Tibial artery (tissue), 4 donors: ENCODE results near the gene UBE2B.

ENCODE experiments used
- DNase-seq, 2 donors: peaks; one replicate each; pipeline ENCODE4 v3.0.0-alpha.2; 2019
- H3K27ac ChIP-seq, 2 donors: fragments of 200-600 bp; sonication (generic) in 1 of 2; 1 replicate in 1 of 2; 2 replicates in 1 of 2; pipeline ENCODE4 v1.5.1; 2018 to 2019; ENCODE audit warnings: mild to moderate bottlenecking in 1 of 2
- H3K27me3 ChIP-seq, 2 donors: fragments of 200-600 bp; sonication (generic) in 1 of 2; one replicate each; pipeline versions ENCODE4 v1.5.1 to v1.6.0; 2016 to 2019
- H3K36me3 ChIP-seq, 3 donors: fragments of 200-600 bp; sonication (generic) in 2 of 3; one replicate each; pipeline ENCODE4 v1.5.1; 2016 to 2019; ENCODE audit warnings: mild to moderate bottlenecking in 2 of 3
- H3K4me1 ChIP-seq, 4 donors: fragments of 200-600 bp; sonication (generic) in 2 of 4; 1 replicate in 3 of 4; 2 replicates in 1 of 4; pipeline ENCODE4 v1.5.1; 2016 to 2019
- H3K4me3 ChIP-seq, 2 donors: fragments of 200-600 bp; sonication (generic) in 1 of 2; 1 replicate in 1 of 2; 2 replicates in 1 of 2; pipeline ENCODE4 v1.5.1; 2018 to 2019; ENCODE audit warnings: mild to moderate bottlenecking in 2 of 2
- H3K9me3 ChIP-seq, 3 donors: fragments of 200-600 bp; sonication (generic) in 1 of 3; one replicate each; pipeline ENCODE4 v1.5.1; 2016 to 2019
- intact Hi-C: fragments of 100-400 bp; cut with DNase I; formaldehyde crosslinking; loops from one replicate; pipeline ENCODE4 v1.15.0; 2023; ENCODE audit warnings: low total_unique reads
- TF ChIP-seq, protein P1 (sequence below), 2 experiments: fragments of 200-600 bp in 1 of 2; fragments of 450-650 bp in 1 of 2; IDR thresholded peaks; one replicate each; pipeline ENCODE4 v1.5.1; 2017 to 2019; ENCODE audit warnings: antibody characterized with exemption in 2 of 2, mild to moderate bottlenecking in 1 of 2, moderate library complexity in 1 of 2

UBE2B gene

DNA sequence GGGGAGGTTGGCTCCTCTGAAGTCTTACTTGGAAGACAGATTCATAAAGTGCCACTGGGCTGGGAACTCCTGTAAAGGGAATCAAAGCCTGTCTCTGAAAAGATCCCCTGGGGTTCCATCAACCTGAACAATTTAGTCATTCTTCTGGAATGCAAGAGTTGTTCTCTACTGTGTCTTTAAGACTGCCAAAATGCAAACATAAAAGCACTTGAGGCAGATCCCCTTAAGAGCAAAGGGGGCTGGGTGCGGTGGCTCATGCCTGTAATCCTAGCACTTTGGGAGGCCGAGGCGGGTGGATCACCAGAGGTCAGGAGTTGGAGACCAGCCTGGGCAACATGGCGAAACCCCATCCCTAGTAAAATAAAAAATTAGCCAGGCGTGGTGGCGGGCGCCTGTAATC lies 23.6 kb downstream of the UBE2B start:
- intact Hi-C loops: no loop called here
- DNase-seq: no peak
- TF ChIP-seq, protein P1, sequence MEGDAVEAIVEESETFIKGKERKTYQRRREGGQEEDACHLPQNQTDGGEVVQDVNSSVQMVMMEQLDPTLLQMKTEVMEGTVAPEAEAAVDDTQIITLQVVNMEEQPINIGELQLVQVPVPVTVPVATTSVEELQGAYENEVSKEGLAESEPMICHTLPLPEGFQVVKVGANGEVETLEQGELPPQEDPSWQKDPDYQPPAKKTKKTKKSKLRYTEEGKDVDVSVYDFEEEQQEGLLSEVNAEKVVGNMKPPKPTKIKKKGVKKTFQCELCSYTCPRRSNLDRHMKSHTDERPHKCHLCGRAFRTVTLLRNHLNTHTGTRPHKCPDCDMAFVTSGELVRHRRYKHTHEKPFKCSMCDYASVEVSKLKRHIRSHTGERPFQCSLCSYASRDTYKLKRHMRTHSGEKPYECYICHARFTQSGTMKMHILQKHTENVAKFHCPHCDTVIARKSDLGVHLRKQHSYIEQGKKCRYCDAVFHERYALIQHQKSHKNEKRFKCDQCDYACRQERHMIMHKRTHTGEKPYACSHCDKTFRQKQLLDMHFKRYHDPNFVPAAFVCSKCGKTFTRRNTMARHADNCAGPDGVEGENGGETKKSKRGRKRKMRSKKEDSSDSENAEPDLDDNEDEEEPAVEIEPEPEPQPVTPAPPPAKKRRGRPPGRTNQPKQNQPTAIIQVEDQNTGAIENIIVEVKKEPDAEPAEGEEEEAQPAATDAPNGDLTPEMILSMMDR (IDR thresholded peaks at IDR 0.05): no peak
- Histone ChIP-seq H3K9me3 (no peaks in the 10 kb centered on the region), H3K4me3 (no peak overlapping the region), H3K36me3 (peaks cover 55 to 96% (median 80%) of the 10 kb centered on the region in 3 donors), H3K27ac (no peak overlapping the region), H3K27me3 (no peaks in the 10 kb centered on the region), H3K4me1 (no peaks in the 10 kb centered on the region)

DNA sequence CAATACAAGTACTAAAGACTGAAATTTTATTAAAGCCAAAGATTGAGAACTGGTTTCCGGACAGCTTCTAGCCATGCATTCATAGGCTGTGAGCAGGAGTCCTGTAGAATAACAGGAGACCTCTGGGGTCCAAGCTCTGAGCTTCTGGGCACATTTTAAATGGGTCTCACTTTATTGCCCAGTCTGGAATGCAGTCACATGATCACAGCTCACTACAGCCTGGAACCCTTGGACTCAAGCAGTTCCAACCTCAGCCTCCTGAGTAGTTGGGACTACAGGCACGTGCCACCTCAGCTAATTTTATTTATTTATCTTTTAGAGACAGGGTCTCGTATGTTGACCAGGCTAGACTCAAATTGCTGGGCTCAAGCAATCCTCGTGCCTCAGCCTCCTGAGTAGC lies 24.9 kb downstream of the UBE2B start:
- no peaks in the 10 kb centered on the region for H3K4me1 ChIP-seq
- H3K4me3 ChIP-seq: no peak overlapping the region
- H3K36me3 ChIP-seq: peaks cover 44 to 89% (median 66%) of the 10 kb centered on the region in 3 donors
- intact Hi-C loops: no loop called here
- TF ChIP-seq, protein P1 (IDR thresholded peaks at IDR 0.05): no peak
- H3K27ac ChIP-seq: no peak overlapping the region
- H3K27me3 ChIP-seq: no peaks in the 10 kb centered on the region
- no peak for DNase-seq
- no peaks in the 10 kb centered on the region for H3K9me3 ChIP-seq

DNA sequence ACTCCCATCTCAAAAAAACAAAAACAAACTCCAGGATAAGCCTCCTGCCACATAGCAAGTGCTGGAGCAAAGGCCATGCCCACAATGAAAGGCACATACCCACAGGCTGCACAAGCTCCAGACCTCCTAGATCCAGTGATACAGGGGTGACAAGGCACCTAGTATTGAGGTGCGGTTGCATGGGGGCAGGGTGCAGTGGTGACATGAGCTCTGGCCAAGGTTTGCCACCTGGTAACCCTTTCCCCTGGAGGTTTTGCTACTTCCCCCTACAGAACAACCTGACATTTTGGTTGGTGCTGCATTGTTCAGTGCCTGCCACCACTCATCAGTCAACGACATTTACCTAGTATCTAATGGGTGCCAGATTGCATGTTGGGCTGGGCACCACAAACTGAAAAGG lies 25.8 kb downstream of the UBE2B start:
- Histone ChIP-seq H3K27me3 (no peaks in the 10 kb centered on the region), H3K27ac (no peak overlapping the region), H3K4me3 (no peak overlapping the region), H3K36me3 (peaks cover 45 to 89% (median 61%) of the 10 kb centered on the region in 3 donors), H3K4me1 (no peaks in the 10 kb centered on the region), H3K9me3 (no peaks in the 10 kb centered on the region)
- TF ChIP-seq, protein P1 (IDR thresholded peaks at IDR 0.05): no peak
- intact Hi-C loops: no loop called here
- no peak for DNase-seq

DNA sequence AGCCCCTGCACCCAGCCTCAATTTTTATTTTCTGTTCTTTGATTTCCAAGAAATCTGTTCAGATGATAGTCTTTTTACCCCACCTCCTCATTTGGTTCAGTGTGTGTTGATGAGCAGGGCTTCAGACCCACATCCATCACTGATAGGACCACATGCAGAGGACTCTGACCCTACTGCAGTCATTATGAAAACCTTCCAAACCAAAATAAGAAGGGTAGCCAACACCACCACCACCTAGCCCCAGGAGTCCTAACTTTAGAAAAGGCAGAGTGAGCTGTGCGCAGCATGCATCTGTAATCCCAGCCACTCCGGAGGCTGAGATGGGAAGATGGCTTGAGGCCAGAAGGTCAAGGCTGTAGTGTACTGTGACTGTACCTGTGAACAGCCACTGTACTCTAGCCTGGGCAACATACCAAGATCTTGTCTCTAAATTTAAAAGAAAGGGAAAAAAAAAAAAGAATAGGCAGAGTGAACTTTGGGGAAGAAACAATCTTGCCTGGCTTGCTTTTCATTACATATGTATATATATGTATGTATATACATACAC lies 27.3 kb downstream of the UBE2B start:
- no peak overlapping the region for H3K27ac ChIP-seq
- DNase-seq: no peak
- H3K4me1 ChIP-seq: no peaks in the 10 kb centered on the region
- H3K36me3 ChIP-seq: peaks cover 31 to 80% (median 48%) of the 10 kb centered on the region in 3 donors
- H3K9me3 ChIP-seq: no peaks in the 10 kb centered on the region
- H3K27me3 ChIP-seq: no peaks in the 10 kb centered on the region
- intact Hi-C loops: no loop called here
- TF ChIP-seq, protein P1 (IDR thresholded peaks at IDR 0.05): no peak
- no peak overlapping the region for H3K4me3 ChIP-seq

DNA sequence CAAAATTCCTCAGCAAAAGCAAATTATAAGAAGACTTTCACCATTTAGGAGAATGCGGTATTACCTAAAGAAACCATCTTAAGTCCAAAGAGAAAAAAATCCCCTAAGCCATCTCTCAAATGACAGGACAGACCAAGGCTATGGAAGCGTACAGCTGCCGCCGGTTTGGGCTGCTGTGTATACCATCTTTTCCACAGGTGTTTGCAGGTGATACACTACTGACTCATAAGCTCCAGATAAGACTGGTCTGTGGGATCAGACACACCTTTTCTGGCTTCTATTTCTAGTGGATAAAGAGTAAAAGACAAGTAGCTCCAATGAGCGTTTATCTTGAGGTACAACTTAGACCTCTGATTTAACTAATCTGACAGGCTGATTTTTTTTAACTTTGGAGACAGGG lies 32.6 kb downstream of the UBE2B start:
- H3K9me3 ChIP-seq: no peaks in the 10 kb centered on the region
- no peaks in the 10 kb centered on the region for H3K27me3 ChIP-seq
- peaks cover 10 to 50% (median 14%) of the 10 kb centered on the region in 3 donors for H3K36me3 ChIP-seq
- no peak for DNase-seq
- no peaks in the 10 kb centered on the region for H3K4me1 ChIP-seq
- H3K27ac ChIP-seq: no peak overlapping the region
- TF ChIP-seq, protein P1 (IDR thresholded peaks at IDR 0.05): no peak
- intact Hi-C loops: loop anchor here (10.0 kb wide), 1 partner anchor 501 kb away; the partner anchor contains the start of gene PCBD2
- no peak overlapping the region for H3K4me3 ChIP-seq
